HG03378 (cell line): ENCODE results near the gene AFF3.
"Not testable (repeated sequence)": the region's sequence is repeated elsewhere in the genome, so short reads cannot be mapped to it uniquely, and the experiment has no call there.

Experiments
- ATAC-seq: cut with Tn5 transposase; IDR thresholded peaks from one replicate; pipeline ENCODE4 v1.9.1; 2021; ENCODE audit warnings: mild to moderate bottlenecking, moderate library complexity; ENCODE audit not compliant: unreplicated experiment

The AFF3 gene

GRCh38 chr2:100107906-100108647 is 34.3 kb downstream of the AFF3 start:
- no peak for ATAC-seq

- ATAC-seq, result no peak
These were observed 35.0 kb downstream of the AFF3 start for GRCh38 chr2:100107440-100107839.

- ATAC-seq, result no peak
These were observed 35.9 kb downstream of the AFF3 start for GRCh38 chr2:100106460-100106859.

- no peak for ATAC-seq
These were observed 36.7 kb downstream of the AFF3 start for GRCh38 chr2:100105678-100106054.

GRCh38 chr2:100104718-100105677 is 37.4 kb downstream of the AFF3 start:
- ATAC-seq, result no peak

- not testable (repeated sequence) for ATAC-seq
These were observed 38.1 kb downstream of the AFF3 start for GRCh38 chr2:100104265-100104664.

- not testable (repeated sequence) for ATAC-seq
These were observed 38.7 kb downstream of the AFF3 start for GRCh38 chr2:100103527-100104252.

GRCh38 chr2:100102466-100103180 is 39.8 kb downstream of the AFF3 start:
- ATAC-seq, result not testable (repeated sequence)

- not testable (repeated sequence) for ATAC-seq
These were observed 43.5 kb downstream of the AFF3 start for GRCh38 chr2:100098855-100099254.

- not testable (repeated sequence) for ATAC-seq
These were observed 44.6 kb downstream of the AFF3 start for GRCh38 chr2:100097611-100098294.

GRCh38 chr2:100095845-100096244 is 46.5 kb downstream of the AFF3 start:
- not testable (repeated sequence) for ATAC-seq

GRCh38 chr2:100091807-100092206 is 50.6 kb downstream of the AFF3 start:
- ATAC-seq, result not testable (repeated sequence)

GRCh38 chr2:100085744-100086143 is 56.6 kb downstream of the AFF3 start:
- ATAC-seq, result not testable (repeated sequence)

- ATAC-seq, result not testable (repeated sequence)
These were observed 58.8 kb downstream of the AFF3 start for GRCh38 chr2:100083421-100084216.

GRCh38 chr2:100082302-100082978 is 60.0 kb downstream of the AFF3 start:
- ATAC-seq, result not testable (repeated sequence)

GRCh38 chr2:100077935-100078334 is 64.5 kb downstream of the AFF3 start:
- ATAC-seq, result no peak

GRCh38 chr2:100077456-100077855 is 64.9 kb downstream of the AFF3 start:
- no peak for ATAC-seq

- ATAC-seq, result no peak
These were observed 66.9 kb downstream of the AFF3 start for GRCh38 chr2:100075532-100075931.
